RKO (cell line): Measurements from ENCODE around the gene NOS3.

Experiments
- DNase-seq: peaks from one replicate; pipeline ENCODE4 v3.0.0-alpha.2; 2016; ENCODE audit warnings: low spot score

NOS3 gene

GRCh38 chr7:150964593-150965111, 26.2 kb upstream of the NOS3 start:
- DNase-seq, result no peak

GRCh38 chr7:150965273-150965830, 25.5 kb upstream of the NOS3 start:
- no peak for DNase-seq

GRCh38 chr7:150966002-150966401, 24.8 kb upstream of the NOS3 start:
- no peak for DNase-seq

GRCh38 chr7:150967349-150967748, 23.5 kb upstream of the NOS3 start:
- no peak for DNase-seq

- DNase-seq, result no peak
Observed at GRCh38 chr7:150968056-150968733, 22.6 kb upstream of the NOS3 start.

GRCh38 chr7:150968734-150969372, 22.0 kb upstream of the NOS3 start:
- DNase-seq, result no peak

GRCh38 chr7:150969475-150969874, 21.3 kb upstream of the NOS3 start:
- no peak for DNase-seq

GRCh38 chr7:150970424-150970823, 20.4 kb upstream of the NOS3 start:
- DNase-seq, result no peak

GRCh38 chr7:150971242-150972022, 19.4 kb upstream of the NOS3 start:
- no peak for DNase-seq

GRCh38 chr7:150972023-150972468, 18.8 kb upstream of the NOS3 start:
- no peak for DNase-seq

- no peak for DNase-seq
Observed at GRCh38 chr7:150972741-150973140, 18.1 kb upstream of the NOS3 start.

- DNase-seq, result no peak
Observed at GRCh38 chr7:150973571-150974451, 17.0 kb upstream of the NOS3 start.

GRCh38 chr7:150974468-150975391, 16.1 kb upstream of the NOS3 start:
- peak; percentile 79 for DNase-seq

- DNase-seq, result no peak
Observed at GRCh38 chr7:150975536-150976319, 15.1 kb upstream of the NOS3 start.

GRCh38 chr7:150976529-150977381, 14.1 kb upstream of the NOS3 start:
- peak; percentile 64 for DNase-seq

GRCh38 chr7:150977382-150978125, 13.3 kb upstream of the NOS3 start:
- no peak for DNase-seq

- peak; percentile 75 for DNase-seq
Observed at GRCh38 chr7:150978126-150978789, 12.6 kb upstream of the NOS3 start, which contains the start of gene KCNH2. TSS of gene KCNH2 (minus strand) at chr7:150978321. CDS start at chr7:150977913, 408 bp downstream.
